Mammary epithelial cell (primary cell): ENCODE measurements around the gene SEPTIN5.

Experiments used
- CTCF ChIP-seq, 2 donors: IDR thresholded peaks in 1 of 2; conservative IDR thresholded peaks in 1 of 2; 2 replicates each; pipeline ENCODE4 v1.5.1; 2011 to 2012; ENCODE audit warnings: inconsistent platforms in 2 of 2, low read length in 2 of 2, mild to moderate bottlenecking in 2 of 2, control low read depth in 1 of 2, low read depth in 1 of 2; ENCODE audit not compliant: insufficient read depth in 1 of 2; ENCODE audit errors: extremely low read depth in 1 of 2
- EZH2 ChIP-seq: IDR thresholded peaks from 2 replicates; pipeline ENCODE4 v1.6.1; 2012; ENCODE audit warnings: low read length, inconsistent platforms, borderline replicate concordance

- TF ChIP-seq CTCF (conservative IDR thresholded peaks at IDR 0.05 in 1 of 2, IDR thresholded peaks at IDR 0.05 in 1 of 2; ENCODE audit: extremely low read depth in 1 of 2, insufficient read depth in 1 of 2, low read depth in 1 of 2, low read length in 2 of 2) (no peak), EZH2 (no peak)
These were observed 13.2 kb downstream of the SEPTIN5 start for GRCh38 chr22:19727310-19728150.
